GM18858 (cell line): ENCODE results near the gene CCSER2.
"Not testable (repeated sequence)": the region's sequence is repeated elsewhere in the genome, so short reads cannot be mapped to it uniquely, and the experiment has no call there.

Source experiments
- ATAC-seq: cut with Tn5 transposase; IDR thresholded peaks from one replicate; pipeline ENCODE4 v1.9.1; 2021; ENCODE audit not compliant: unreplicated experiment

The CCSER2 gene

DNA sequence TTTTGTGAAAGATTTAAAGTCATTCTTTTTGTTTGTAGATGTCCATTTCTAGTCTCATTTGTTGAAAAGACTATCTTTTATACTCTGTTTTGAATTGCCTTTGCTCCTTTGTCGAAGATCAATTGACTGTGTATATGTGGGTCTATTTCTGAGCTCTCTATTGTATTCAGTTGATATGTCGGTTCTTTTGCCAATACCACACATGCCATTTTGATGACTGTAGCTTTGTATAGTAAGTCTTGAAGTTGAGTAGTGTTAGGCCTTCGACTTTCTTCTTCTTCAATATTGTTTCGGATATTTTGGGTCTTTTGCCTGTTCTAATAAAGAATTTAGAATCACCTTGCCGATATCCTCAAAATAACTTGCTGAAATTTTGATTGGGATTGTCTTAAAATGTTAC, 104.5 kb downstream of the CCSER2 start:
- no peak for ATAC-seq

DNA sequence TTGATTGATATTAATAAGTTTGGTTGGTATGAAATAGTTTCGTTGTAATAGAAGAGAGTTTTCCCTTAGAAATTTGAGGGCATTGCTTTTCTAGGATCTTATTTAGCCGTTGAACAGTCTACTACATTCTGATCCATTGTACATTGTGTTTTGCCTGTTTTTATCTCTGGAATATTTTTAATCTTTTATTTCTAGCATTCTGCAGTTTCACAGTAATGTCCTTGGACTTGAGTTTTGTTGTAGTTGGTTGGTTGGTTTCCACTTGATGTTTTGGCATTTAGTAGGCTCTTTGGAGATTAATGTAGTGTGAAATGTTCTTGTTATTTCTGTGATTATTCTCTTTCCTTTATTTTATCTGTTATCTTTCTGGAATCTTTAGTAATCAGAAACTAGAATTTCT, 112.4 kb downstream of the CCSER2 start:
- ATAC-seq: no peak

DNA sequence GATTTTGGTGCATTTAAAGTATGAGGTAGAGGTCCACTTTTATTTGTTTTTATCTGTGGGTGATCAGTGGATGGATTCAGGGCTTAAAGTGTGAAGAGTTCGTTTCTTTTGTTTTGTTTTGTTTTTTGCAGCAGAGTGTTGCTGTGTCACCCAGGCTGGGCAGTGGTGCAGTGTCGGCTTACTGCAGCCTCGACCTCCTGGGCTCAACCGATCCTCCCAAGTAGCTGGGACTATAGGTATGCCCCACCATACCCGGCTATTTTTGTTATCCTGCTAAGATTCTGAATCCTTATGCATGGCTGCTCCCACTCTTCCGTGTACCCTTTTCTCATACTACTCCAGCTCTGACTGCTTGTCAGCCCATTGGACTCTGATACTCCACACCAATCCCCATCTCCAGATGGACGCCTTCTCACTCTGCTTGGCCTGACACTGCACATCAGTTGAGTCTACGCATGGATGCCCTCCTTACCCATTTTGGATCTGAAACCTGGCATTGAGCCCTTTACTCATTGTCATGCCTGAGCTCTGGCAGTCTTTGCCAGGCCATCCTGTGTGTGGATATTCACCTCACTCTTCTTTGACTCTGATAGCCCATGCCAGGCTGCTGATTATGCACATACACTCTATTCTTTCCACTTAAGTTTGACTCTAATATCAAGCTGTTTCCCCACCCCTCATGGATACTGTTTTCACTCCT, 119.5 kb downstream of the CCSER2 start:
- ATAC-seq: no peak

DNA sequence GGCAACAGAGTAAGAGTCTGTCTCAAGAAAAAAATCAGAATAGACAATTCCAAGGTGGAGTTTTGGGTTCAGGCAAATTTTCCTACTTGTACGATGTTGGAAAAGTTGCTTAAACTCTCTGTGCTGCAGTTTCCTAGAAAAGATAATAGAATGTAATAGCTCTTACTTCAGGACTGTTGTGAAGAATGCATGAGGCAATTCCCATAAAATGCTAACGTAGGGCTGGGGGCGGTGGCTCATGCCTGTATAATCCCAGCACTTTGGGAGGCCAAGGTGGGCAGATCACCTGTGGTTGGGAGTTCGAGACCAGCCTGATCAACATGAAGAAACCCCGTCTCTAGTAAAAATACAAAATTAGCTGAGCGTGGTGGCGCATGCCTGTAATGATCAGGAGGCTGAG, 121.0 kb downstream of the CCSER2 start:
- not testable (repeated sequence) for ATAC-seq

DNA sequence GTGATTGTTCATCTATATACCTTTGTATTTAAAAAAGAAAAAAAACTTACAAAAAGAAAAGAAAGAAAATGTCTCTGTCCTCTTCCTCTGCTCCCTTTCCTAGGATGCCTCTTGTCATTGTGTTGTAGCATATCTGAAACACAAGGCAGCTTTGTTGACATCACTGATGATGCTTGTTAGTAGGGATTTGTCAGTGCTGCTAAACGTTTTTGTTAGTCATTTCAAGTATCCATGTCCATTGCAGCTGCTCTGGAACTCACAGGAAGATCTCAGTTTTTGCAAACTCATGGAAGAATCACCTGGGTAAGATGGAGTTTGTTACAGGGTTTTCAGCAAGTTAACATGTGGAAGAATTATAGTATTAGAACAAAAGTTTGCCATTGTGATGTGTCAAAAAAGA, 123.6 kb downstream of the CCSER2 start:
- no peak for ATAC-seq

DNA sequence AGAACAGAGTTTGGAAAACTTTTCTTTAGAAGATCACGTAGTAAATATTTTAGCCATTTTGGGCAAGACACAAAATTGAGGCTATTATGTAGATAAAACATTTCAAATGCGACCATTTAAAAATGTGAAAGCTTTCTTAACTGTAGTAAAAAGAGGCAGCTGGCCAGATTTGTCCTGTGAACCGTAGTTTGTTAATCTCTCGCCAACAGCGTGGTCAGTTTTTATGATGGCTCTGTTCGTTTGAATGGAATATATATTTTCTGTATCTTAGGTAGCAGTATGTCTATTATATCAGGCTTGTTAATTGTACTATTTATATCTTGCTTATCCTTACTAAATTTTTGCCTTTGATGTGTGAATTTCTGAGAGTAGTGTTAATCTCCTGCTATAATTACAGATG, 124.9 kb downstream of the CCSER2 start:
- no peak for ATAC-seq

DNA sequence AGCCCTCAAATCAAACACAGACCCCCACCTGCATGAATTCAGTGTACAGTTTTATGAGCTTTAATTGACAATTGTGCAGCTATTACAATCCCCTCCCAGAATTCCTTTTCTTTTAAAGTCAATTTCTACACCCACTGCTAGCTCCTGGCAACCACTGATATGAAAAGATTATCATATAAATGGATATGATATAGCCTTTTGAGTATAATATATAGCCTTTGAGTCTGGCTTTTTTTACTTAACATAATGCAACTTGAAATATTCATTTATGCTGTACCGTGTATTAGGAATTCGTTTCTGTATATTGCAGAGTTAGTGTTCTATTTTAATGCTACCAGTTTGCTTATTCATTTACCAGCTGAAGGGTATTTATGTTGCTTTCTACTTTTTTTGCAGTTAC, 127.7 kb downstream of the CCSER2 start:
- no peak for ATAC-seq

DNA sequence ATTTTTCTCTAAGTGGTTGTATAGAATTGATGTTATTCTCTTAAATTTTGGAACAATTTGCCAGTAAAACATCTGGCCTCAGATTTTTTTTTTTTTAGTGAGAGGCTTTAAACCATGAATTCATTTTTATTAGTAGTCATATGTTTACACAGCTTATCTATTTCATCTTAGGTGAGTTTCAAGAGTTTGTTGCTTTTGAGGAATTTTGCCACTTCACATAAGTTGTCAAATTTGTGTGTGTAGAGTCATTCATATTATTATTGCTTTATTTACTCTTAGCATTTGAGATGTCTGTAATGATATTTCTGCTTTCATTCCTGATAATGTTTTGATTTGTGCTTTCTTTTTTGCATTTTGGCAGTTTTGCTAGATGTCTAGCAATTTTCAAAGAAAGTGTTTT, 132.1 kb downstream of the CCSER2 start:
- ATAC-seq: no peak

DNA sequence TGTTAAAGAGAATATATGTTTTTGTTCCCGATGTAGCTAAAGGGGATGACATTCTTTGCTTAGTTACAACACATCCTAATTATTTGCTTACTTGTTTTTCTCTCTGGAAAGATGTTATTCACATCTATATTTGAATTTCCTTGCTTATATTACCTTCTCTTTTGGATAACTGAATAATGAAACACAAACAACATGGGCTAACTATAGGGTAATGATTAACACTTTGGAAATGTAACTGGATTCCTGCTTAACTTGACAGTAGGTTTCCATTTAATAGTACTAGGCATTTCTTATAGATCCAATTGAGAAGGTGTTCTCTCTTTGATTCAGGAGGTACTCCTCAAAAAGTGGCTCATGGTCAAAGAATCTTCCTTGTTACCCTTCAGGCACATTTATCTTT, 141.1 kb downstream of the CCSER2 start:
- ATAC-seq: no peak

DNA sequence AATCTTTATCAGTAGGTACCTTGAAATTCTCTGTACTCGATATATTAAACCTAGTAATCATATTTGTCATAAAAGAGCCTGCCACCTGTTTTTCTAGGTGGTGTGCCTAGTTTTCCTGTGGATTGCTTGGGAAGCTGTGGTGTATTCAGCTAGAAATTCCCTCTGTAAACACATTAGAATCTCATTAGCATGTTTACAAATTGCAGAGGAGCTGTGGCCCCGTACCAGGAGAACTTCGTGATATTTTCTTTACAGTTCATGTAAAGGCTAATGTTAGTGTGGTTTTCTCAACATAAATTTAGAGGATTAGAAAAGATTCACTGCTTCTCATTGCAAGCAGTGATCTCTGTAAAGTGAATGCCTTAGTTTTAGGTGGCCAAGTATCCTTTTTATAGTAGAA, 144.7 kb downstream of the CCSER2 start:
- no peak for ATAC-seq

DNA sequence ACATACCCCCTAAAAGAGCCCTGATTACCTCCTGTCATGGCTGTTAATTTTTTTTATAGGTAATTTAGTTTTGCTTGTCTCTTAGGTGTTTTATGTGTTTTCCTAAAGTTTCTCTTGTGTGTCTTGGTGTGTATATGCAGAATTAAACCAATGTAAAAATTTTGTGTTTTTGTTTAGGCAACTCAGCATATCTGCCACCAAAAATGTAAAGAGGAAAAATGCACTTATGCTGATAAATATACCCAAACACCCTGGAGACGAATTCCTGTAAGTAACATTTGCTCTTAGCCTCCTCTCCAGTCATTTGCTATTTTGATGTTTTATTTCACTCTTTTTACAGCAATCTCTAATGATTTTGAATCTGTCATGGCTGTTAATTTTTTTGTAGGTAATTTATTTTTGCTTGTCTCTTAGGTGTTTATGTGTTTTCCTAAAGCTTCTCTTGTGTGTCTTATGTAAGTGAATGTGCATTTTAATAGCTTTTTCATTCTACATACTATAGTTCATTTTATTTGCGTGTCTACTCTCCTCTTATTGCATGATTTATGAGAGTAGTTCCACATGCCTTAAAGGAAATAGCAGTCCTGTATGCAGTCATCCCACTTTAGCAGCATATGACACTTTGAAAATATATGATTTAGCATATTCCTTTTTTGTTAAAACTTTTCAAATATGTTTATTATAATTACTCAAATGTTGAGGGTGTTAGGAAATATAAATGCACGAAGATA, 149.2 kb downstream of the CCSER2 start:
- no peak for ATAC-seq

DNA sequence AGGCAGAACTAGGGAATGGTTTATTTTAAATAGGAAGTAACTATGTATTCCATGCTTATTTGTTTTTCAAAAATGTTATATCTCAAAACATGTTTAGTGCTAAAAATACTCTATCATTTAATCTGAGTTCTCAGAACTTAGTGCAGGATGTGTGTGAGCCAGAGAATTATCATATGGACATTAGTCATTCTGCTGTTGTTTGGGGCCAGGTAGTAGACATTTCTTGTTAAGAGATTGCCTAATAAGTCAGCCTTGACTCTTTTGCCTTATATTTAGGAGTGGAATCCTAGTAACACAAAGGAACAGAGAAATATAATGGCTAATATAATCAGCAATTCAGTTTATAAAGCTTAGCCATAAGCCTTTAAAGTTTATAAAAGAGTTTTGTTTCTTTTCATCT, 149.8 kb downstream of the CCSER2 start:
- ATAC-seq: no peak

DNA sequence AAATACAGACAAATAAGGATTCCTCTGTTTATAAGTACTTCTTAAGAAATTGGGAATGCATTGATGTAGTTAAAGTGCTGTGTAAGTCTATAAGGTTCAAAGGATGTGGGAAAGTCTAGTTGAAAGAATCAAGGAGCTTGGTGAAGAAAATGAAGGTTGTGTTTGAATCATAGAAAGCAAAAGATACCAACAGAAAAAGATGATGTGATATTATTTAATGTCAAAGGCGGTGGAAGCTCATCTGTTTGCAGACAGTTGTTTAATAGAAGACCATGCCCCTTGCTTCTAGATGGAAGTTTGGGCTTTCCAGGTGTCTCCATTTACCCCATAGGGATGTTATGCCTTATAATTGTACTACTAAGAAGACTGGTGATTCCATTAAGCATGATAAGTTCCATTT, 150.3 kb downstream of the CCSER2 start:
- ATAC-seq: no peak

DNA sequence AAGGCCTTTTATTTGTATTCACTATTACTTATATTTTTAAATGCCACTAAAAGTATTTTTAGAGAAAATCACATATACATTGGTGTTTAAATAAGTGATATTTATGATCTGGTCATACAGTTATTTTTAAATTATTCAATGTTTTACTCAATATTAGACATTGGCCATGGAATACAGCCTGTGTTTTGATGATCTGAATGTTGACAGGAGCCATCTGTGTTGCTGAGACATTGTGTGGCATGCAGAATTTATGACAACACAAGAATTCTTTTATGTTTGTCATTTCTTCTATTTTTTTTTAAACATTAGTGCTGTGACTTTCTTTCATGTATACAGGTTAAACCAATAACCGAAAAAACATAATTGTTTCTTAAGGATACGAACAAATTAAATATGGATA, 156.2 kb downstream of the CCSER2 start:
- ATAC-seq: no peak

DNA sequence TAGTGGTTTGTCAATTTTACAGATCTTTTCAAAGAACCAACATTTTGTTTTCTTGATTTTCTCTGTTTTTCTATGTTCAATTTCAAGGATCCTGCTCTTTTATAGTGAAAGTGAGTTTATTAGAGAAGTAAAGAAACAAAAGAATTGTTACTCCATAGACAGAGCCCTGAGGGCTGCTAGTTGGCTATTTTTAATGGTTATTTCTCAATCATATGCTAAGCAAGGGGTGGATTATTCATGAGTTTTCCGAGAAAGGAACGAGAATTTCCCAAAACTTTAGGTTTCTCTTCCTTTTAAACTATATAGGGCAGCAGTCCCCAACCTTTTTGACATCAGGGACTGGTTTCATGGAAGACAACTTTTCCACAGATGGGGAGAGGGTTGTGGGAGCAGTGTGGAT, 165.0 kb downstream of the CCSER2 start:
- no peak for ATAC-seq

DNA sequence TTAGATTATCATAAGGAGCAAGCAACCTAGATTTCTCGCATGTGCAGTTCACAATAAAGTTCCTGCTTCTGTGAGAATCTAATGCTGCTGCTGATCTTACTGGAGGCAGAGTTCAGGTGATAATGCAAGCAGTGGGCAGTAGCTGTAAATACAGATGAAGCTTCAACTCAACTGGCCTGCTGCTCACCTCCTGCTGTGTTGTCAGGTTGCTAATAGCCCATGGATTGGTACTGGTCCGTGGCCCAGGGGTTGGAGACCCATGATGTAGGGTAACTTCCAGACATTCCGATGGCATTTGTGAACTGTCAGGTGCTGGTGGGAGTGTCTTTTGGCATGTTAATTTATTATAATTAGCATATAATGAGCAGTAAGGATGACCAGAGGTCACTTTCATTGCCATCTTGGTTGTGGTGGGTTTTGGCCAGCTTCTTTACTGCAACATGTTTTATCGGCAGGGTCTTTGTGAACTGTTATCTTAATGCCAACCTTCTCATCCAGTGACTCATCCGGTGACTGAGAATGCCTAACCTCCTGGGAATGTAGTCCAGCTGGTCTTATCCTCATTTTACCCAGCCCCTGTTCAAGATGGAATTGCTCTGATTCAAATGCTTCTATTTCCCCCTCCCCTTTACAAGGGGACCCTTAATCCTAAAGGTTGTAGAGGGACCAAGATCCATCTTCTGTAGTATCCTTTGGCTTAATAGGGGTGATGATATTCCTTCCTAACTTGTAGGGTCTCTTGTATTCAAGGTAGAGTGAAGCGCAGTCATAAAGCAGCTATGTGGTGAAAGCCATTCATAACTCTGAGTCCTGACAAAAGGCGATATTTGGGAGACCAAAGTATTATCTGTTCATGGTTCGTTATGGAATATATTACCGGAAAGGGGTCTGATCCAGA, 165.8 kb downstream of the CCSER2 start:
- no peak for ATAC-seq

DNA sequence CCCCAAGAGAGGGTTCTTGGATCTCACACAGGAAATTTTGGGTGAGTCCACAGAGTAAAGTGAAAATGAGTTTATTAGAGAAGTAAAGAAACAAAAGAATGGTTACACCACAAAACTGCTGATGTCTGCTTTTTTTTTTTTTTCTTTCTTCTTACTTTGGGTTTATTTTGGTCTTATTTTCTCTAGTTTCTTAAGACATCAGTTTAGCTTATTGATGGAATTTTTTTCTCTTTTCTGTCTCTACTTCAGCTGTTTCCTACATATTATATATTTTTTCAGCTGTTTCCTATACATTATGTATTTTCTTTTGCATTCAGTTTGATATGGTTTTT, 166.4 kb downstream of the CCSER2 start:
- no peak for ATAC-seq

DNA sequence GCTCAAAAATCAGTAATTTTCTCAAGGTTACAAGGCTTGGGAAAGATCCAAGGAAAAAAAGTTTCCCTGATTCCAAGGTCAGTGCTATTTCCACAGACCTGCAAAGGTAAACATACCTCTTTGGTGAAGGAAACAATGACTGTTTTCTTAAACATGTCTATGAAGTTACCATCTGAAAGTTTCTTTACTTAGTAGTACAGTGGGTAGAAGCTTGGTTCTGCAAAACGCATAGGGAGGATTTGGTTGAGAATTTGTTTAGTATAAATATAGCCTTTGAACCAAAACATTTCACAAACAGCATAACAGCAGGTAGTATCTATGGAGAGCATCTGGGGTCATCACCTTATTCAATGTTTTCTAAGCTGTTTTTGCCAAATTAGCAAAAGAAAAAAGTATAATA, 169.6 kb downstream of the CCSER2 start:
- no peak for ATAC-seq

DNA sequence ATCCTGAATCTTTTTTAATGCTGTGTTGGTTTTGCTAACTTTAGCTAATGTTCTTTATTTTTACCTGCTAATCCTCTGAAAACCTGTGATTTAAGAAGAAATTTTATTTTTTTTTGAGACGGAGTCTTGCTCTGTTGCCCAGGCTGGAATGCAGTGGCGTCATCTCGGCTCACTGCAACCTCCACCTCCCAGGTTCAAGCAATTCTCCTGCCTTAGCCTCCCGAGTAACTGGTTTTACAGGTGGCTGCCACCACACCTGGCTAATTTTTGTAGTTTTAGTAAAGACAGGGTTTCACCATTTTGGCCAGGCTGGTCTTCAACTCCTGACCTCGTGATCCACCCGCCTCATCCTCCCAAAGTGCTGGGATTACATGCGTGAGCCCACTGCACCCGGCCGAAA, 170.7 kb downstream of the CCSER2 start:
- ATAC-seq: not testable (repeated sequence)

DNA sequence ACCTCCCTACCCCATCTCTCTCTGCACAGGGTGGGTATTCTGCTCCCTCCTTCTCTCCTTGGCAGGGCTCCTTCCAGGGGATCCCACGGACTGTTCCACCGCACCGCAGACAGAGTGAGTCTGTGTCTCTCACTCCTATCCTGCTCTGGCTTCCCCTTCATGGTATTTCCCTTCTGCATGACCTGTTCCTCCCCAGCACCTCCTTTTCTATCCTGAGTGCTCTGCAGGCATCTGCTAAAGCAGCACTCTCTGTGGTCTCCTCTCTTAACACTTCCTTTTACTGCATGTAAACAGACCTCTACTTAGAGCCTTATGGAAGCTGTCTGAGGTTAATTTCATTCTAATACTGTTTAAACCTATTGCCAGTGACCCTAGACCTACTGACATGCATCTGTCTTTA, 171.5 kb downstream of the CCSER2 start:
- ATAC-seq: no peak

DNA sequence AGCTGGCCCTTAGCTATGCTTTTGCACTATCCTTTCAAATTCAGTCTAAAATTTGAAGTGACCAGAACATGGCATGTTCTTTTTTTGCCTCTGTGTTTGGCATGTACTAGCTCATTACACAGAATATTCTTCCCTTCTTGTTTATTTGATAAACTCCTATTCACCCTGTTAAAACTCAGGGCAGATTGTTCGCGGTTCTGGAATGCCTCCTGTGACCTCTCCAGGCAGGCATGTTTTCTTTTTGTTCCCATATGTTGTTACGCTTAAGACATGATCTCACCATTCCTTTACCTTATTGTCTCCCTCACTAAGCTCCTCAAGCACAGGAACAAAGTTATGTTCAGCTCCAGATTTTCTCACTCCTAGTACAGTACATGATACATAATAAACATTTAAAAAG, 181.7 kb downstream of the CCSER2 start:
- no peak for ATAC-seq

DNA sequence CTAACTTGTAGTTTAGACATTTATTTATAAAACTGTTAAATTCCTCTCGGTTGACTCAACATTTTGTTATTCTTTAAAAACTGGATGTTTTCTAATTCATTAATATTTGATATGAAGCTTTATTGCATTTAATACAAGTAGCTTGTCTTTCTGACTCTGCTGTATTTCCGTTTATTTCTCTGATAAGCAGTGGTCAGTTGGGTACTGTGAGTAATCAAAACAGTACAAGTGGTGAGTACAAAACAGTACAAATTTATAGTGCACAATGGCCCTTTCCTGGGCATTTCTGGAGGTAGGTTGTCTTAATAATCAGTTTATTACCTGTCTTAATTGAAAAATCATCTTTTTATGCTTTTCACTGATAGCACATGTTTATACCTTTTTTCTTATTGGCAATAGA, 182.7 kb downstream of the CCSER2 start:
- no peak for ATAC-seq
